ENCODE measurements around the gene ADRA2B.
"Not testable (repeated sequence)": the region's sequence is repeated elsewhere in the genome, so short reads cannot be mapped to it uniquely, and the experiment has no call there.

GRCh38 chr2:96160366-96160765 is 44.0 kb upstream of the ADRA2B start:
- TF ChIP-seq GABPA, POLR2AphosphoS5 (IDR thresholded peaks at IDR 0.05; ENCODE audit: low read depth): not testable (repeated sequence)
- TF ChIP-seq, protein P1, sequence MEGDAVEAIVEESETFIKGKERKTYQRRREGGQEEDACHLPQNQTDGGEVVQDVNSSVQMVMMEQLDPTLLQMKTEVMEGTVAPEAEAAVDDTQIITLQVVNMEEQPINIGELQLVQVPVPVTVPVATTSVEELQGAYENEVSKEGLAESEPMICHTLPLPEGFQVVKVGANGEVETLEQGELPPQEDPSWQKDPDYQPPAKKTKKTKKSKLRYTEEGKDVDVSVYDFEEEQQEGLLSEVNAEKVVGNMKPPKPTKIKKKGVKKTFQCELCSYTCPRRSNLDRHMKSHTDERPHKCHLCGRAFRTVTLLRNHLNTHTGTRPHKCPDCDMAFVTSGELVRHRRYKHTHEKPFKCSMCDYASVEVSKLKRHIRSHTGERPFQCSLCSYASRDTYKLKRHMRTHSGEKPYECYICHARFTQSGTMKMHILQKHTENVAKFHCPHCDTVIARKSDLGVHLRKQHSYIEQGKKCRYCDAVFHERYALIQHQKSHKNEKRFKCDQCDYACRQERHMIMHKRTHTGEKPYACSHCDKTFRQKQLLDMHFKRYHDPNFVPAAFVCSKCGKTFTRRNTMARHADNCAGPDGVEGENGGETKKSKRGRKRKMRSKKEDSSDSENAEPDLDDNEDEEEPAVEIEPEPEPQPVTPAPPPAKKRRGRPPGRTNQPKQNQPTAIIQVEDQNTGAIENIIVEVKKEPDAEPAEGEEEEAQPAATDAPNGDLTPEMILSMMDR (IDR thresholded peaks at IDR 0.05; ENCODE audit: insufficient read depth, low read length) = not testable (repeated sequence)

All from HL-60 (cell line).